Measurements from ENCODE around the gene FOXN3. TPM values are rescaled to one million over a fixed set of nuclear protein-coding genes. Genes with fewer than 3 reads are reported as not detected.

Gene FOXN3
- polyA plus RNA-seq, 4 donors = 22.0 to 47.3 (median 43.3) TPM

- peaks cover 0 to 23% (median 8%) of the 10 kb centered on the region in 3 donors for H3K36me3 ChIP-seq (ENCODE audit: control insufficient read depth in 3 of 3, insufficient read depth in 2 of 3, low read depth in 1 of 3, low read length in 3 of 3)
- peaks cover 0 to 8% (median 0%) of the 10 kb centered on the region in 3 donors for H3K4me1 ChIP-seq (ENCODE audit: control insufficient read depth in 3 of 3, insufficient read depth in 2 of 3, low read depth in 1 of 3, low read length in 2 of 3)
- WGBS, 3 donors = 86 to 91% (median 88%) methylated on average over 4 of the region's 4 CpGs
- DNase-seq (no peak), FAIRE-seq (no peak)
- no peak overlapping the region for H3K27ac ChIP-seq (ENCODE audit: low read depth in 1 of 3, low read length in 2 of 3)
- H3K4me3 ChIP-seq (ENCODE audit: low read depth in 1 of 3, low read length in 3 of 3) = no peak overlapping the region
- peaks cover 0 to 10% of the 10 kb centered on the region in 2 donors for H3K9me3 ChIP-seq (ENCODE audit: control insufficient read depth in 2 of 2, insufficient read depth in 1 of 2, low read depth in 1 of 2, low read length in 1 of 2)
- no peaks in the 10 kb centered on the region for H3K27me3 ChIP-seq (ENCODE audit: control insufficient read depth in 3 of 3, insufficient read depth in 3 of 3, low read length in 3 of 3)
Observed at GRCh38 chr14:89317051-89317691, 99.9 kb downstream of the FOXN3 start.

GRCh38 chr14:89315493-89316470 lies 101.3 kb downstream of the FOXN3 start:
- H3K4me3 ChIP-seq (ENCODE audit: low read depth in 1 of 3, low read length in 3 of 3) = no peak overlapping the region
- WGBS, 3 donors = 82 to 93% (median 90%) methylated on average over 10 of the region's 10 CpGs
- no peaks in the 10 kb centered on the region for H3K27me3 ChIP-seq (ENCODE audit: control insufficient read depth in 3 of 3, insufficient read depth in 3 of 3, low read length in 3 of 3)
- H3K27ac ChIP-seq (ENCODE audit: low read depth in 1 of 3, low read length in 2 of 3) = peak overlapping the region in 1 of 3 donors; percentile 24
- H3K36me3 ChIP-seq (ENCODE audit: control insufficient read depth in 3 of 3, insufficient read depth in 2 of 3, low read depth in 1 of 3, low read length in 3 of 3) = peaks cover 0 to 23% (median 8%) of the 10 kb centered on the region in 3 donors
- FAIRE-seq (no peak), DNase-seq (no peak)
- H3K9me3 ChIP-seq (ENCODE audit: control insufficient read depth in 2 of 2, insufficient read depth in 1 of 2, low read depth in 1 of 2, low read length in 1 of 2) = peaks cover 0 to 10% of the 10 kb centered on the region in 2 donors
- peaks cover 0 to 4% (median 0%) of the 10 kb centered on the region in 3 donors for H3K4me1 ChIP-seq (ENCODE audit: control insufficient read depth in 3 of 3, insufficient read depth in 2 of 3, low read depth in 1 of 3, low read length in 2 of 3)

GRCh38 chr14:89314274-89314673 lies 102.8 kb downstream of the FOXN3 start:
- H3K4me1 ChIP-seq (ENCODE audit: control insufficient read depth in 3 of 3, insufficient read depth in 2 of 3, low read depth in 1 of 3, low read length in 2 of 3) = peaks cover 0 to 4% (median 0%) of the 10 kb centered on the region in 3 donors
- no peak overlapping the region for H3K27ac ChIP-seq (ENCODE audit: low read depth in 1 of 3, low read length in 2 of 3)
- FAIRE-seq (no peak), DNase-seq (no peak)
- H3K4me3 ChIP-seq (ENCODE audit: low read depth in 1 of 3, low read length in 3 of 3) = no peak overlapping the region
- H3K27me3 ChIP-seq (ENCODE audit: control insufficient read depth in 3 of 3, insufficient read depth in 3 of 3, low read length in 3 of 3) = no peaks in the 10 kb centered on the region
- WGBS, 3 donors = 96 to 98% (median 97%) methylated on average over 2 of the region's 2 CpGs
- peaks cover 0 to 10% of the 10 kb centered on the region in 2 donors for H3K9me3 ChIP-seq (ENCODE audit: control insufficient read depth in 2 of 2, insufficient read depth in 1 of 2, low read depth in 1 of 2, low read length in 1 of 2)
- peaks cover 0 to 29% (median 8%) of the 10 kb centered on the region in 3 donors for H3K36me3 ChIP-seq (ENCODE audit: control insufficient read depth in 3 of 3, insufficient read depth in 2 of 3, low read depth in 1 of 3, low read length in 3 of 3)

- FAIRE-seq (no peak), DNase-seq (peak; percentile 59 to 66)
- Histone ChIP-seq H3K27me3 (ENCODE audit: control insufficient read depth in 3 of 3, insufficient read depth in 3 of 3, low read length in 3 of 3) (no peaks in the 10 kb centered on the region), H3K27ac (ENCODE audit: low read depth in 1 of 3, low read length in 2 of 3) (no peak overlapping the region), H3K4me3 (ENCODE audit: low read depth in 1 of 3, low read length in 3 of 3) (no peak overlapping the region), H3K9me3 (ENCODE audit: control insufficient read depth in 2 of 2, insufficient read depth in 1 of 2, low read depth in 1 of 2, low read length in 1 of 2) (peaks cover 0 to 7% of the 10 kb centered on the region in 2 donors), H3K36me3 (ENCODE audit: control insufficient read depth in 3 of 3, insufficient read depth in 2 of 3, low read depth in 1 of 3, low read length in 3 of 3) (peaks cover 0 to 26% (median 8%) of the 10 kb centered on the region in 3 donors), H3K4me1 (ENCODE audit: control insufficient read depth in 3 of 3, insufficient read depth in 2 of 3, low read depth in 1 of 3, low read length in 2 of 3) (peaks cover 0 to 4% (median 0%) of the 10 kb centered on the region in 3 donors)
- WGBS, 3 donors = 72 to 89% (median 78%) methylated on average over 5 of the region's 5 CpGs
Observed at GRCh38 chr14:89312932-89313331, 104.1 kb downstream of the FOXN3 start.

GRCh38 chr14:89310211-89310610 lies 106.8 kb downstream of the FOXN3 start:
- H3K4me3 ChIP-seq (ENCODE audit: low read depth in 1 of 3, low read length in 3 of 3) = no peak overlapping the region
- H3K27ac ChIP-seq (ENCODE audit: low read depth in 1 of 3, low read length in 2 of 3) = no peak overlapping the region
- peaks cover 0 to 17% (median 0%) of the 10 kb centered on the region in 3 donors for H3K36me3 ChIP-seq (ENCODE audit: control insufficient read depth in 3 of 3, insufficient read depth in 2 of 3, low read depth in 1 of 3, low read length in 3 of 3)
- H3K4me1 ChIP-seq (ENCODE audit: control insufficient read depth in 3 of 3, insufficient read depth in 2 of 3, low read depth in 1 of 3, low read length in 2 of 3) = peaks cover 0 to 4% (median under 1%) of the 10 kb centered on the region in 3 donors
- no peaks in the 10 kb centered on the region for H3K27me3 ChIP-seq (ENCODE audit: control insufficient read depth in 3 of 3, insufficient read depth in 3 of 3, low read length in 3 of 3)
- WGBS, 3 donors = 94 to 96% (median 96%) methylated on average over 9 of the region's 9 CpGs
- DNase-seq = no peak
- FAIRE-seq = no peak
- H3K9me3 ChIP-seq (ENCODE audit: control insufficient read depth in 2 of 2, insufficient read depth in 1 of 2, low read depth in 1 of 2, low read length in 1 of 2) = peaks cover 0 to 7% of the 10 kb centered on the region in 2 donors

GRCh38 chr14:89309670-89310177 lies 107.3 kb downstream of the FOXN3 start:
- 94 to 96% (median 95%) methylated on average over 11 of the region's 11 CpGs for WGBS, 3 donors
- Histone ChIP-seq H3K27ac (ENCODE audit: low read depth in 1 of 3, low read length in 2 of 3) (no peak overlapping the region), H3K36me3 (ENCODE audit: control insufficient read depth in 3 of 3, insufficient read depth in 2 of 3, low read depth in 1 of 3, low read length in 3 of 3) (peaks cover 0 to 17% (median 0%) of the 10 kb centered on the region in 3 donors), H3K27me3 (ENCODE audit: control insufficient read depth in 3 of 3, insufficient read depth in 3 of 3, low read length in 3 of 3) (no peaks in the 10 kb centered on the region), H3K4me3 (ENCODE audit: low read depth in 1 of 3, low read length in 3 of 3) (no peak overlapping the region), H3K9me3 (ENCODE audit: control insufficient read depth in 2 of 2, insufficient read depth in 1 of 2, low read depth in 1 of 2, low read length in 1 of 2) (peaks cover 0 to 7% of the 10 kb centered on the region in 2 donors), H3K4me1 (ENCODE audit: control insufficient read depth in 3 of 3, insufficient read depth in 2 of 3, low read depth in 1 of 3, low read length in 2 of 3) (peaks cover 0 to 4% (median 4%) of the 10 kb centered on the region in 3 donors)
- FAIRE-seq (no peak), DNase-seq (no peak)

GRCh38 chr14:89308232-89308959 lies 108.6 kb downstream of the FOXN3 start:
- H3K36me3 ChIP-seq (ENCODE audit: control insufficient read depth in 3 of 3, insufficient read depth in 2 of 3, low read depth in 1 of 3, low read length in 3 of 3) = peaks cover 0 to 17% (median 0%) of the 10 kb centered on the region in 3 donors
- DNase-seq (no peak), FAIRE-seq (no peak)
- peaks cover 0 to 3% of the 10 kb centered on the region in 2 donors for H3K9me3 ChIP-seq (ENCODE audit: control insufficient read depth in 2 of 2, insufficient read depth in 1 of 2, low read depth in 1 of 2, low read length in 1 of 2)
- WGBS, 3 donors = 81 to 88% (median 86%) methylated on average over 10 of the region's 10 CpGs
- H3K27me3 ChIP-seq (ENCODE audit: control insufficient read depth in 3 of 3, insufficient read depth in 3 of 3, low read length in 3 of 3) = no peaks in the 10 kb centered on the region
- H3K4me1 ChIP-seq (ENCODE audit: control insufficient read depth in 3 of 3, insufficient read depth in 2 of 3, low read depth in 1 of 3, low read length in 2 of 3) = peaks cover 0 to 12% (median 10%) of the 10 kb centered on the region in 3 donors
- peak overlapping the region in 1 of 3 donors; percentile 14 for H3K27ac ChIP-seq (ENCODE audit: low read depth in 1 of 3, low read length in 2 of 3)
- no peak overlapping the region for H3K4me3 ChIP-seq (ENCODE audit: low read depth in 1 of 3, low read length in 3 of 3)

Data from small intestine (tissue), 7 donors.